ENCODE data around the gene C17orf107. TPM values are rescaled to one million over a fixed set of nuclear protein-coding genes. Genes with fewer than 3 reads are reported as not detected.
"Not testable (repeated sequence)": the region's sequence is repeated elsewhere in the genome, so short reads cannot be mapped to it uniquely, and the experiment has no call there.

Gene C17orf107
- total and polyA plus RNA-seq, 5 donors from 2014 or later: 1.1 to 45.6 (median 1.3) TPM

DNA sequence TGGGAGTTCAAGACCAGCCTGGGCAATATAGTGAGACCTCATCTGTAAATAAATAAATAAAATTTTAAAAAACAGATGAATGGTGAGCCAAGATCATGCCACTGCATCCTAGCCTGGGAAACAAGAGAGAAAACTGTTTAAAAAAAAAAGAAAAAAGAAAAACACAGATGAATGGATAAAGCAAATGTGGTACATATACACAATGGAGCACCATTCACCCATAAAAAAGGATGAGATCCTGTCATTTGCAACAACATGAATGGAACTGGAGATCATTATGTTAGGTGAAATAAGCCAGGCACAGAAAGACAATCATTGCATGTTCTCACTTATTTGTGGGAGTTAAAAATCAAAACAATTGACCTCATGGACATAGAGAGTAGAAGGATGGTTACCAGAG lies 7.3 kb downstream of the C17orf107 start:
- not testable (repeated sequence) for ATAC-seq (ENCODE audit: low read depth in 2 of 2); H3K9me3 ChIP-seq (ENCODE audit: control insufficient read depth in 2 of 2, low read length in 2 of 2); H3K27ac ChIP-seq (ENCODE audit: insufficient read depth, low read length, poor library complexity, severe bottlenecking); H3K36me3 ChIP-seq (ENCODE audit: control insufficient read depth, insufficient read depth, low read length); H3K9me3 Mint-ChIP-seq; H3K27me3 ChIP-seq (ENCODE audit: control insufficient read depth, insufficient read depth, low read length); DNase-seq; H3K4me3 ChIP-seq (ENCODE audit: low read depth, low read length); H3K4me3 Mint-ChIP-seq; H3K36me3 Mint-ChIP-seq
- peak overlapping the region in 1 of 3 donors; percentile 5 for H3K27ac Mint-ChIP-seq
- H3K4me1 Mint-ChIP-seq: peaks cover 0 to 22% (median 15%) of the 10 kb centered on the region in 4 donors
- H3K4me1 ChIP-seq (ENCODE audit: control insufficient read depth, insufficient read depth, low read length, poor library complexity, severe bottlenecking): peaks cover 28% of the 10 kb centered on the region
- peaks cover 12% of the 10 kb centered on the region for H3K27me3 Mint-ChIP-seq

GRCh38 chr17:4908301-4908700 lies 9.0 kb downstream of the C17orf107 start:
- H3K4me3 Mint-ChIP-seq: no peak overlapping the region
- H3K4me1 ChIP-seq (ENCODE audit: control insufficient read depth, insufficient read depth, low read length, poor library complexity, severe bottlenecking): peaks cover 17% of the 10 kb centered on the region
- peaks cover 11% of the 10 kb centered on the region for H3K27me3 Mint-ChIP-seq
- no peaks in the 10 kb centered on the region for H3K36me3 ChIP-seq (ENCODE audit: control insufficient read depth, insufficient read depth, low read length)
- peak in 1 of 3 donors; percentile 58 for DNase-seq
- H3K9me3 ChIP-seq (ENCODE audit: control insufficient read depth in 2 of 2, low read length in 2 of 2): no peaks in the 10 kb centered on the region
- no peak overlapping the region for H3K4me3 ChIP-seq (ENCODE audit: low read depth, low read length)
- ATAC-seq (ENCODE audit: low read depth in 2 of 2): no peak
- no peaks in the 10 kb centered on the region for H3K36me3 Mint-ChIP-seq
- H3K27me3 ChIP-seq (ENCODE audit: control insufficient read depth, insufficient read depth, low read length): no peaks in the 10 kb centered on the region
- peaks cover 0 to 9% (median 5%) of the 10 kb centered on the region in 4 donors for H3K4me1 Mint-ChIP-seq
- H3K9me3 Mint-ChIP-seq: no peaks in the 10 kb centered on the region
- no peak overlapping the region for H3K27ac Mint-ChIP-seq
- no peak overlapping the region for H3K27ac ChIP-seq (ENCODE audit: insufficient read depth, low read length, poor library complexity, severe bottlenecking)

GRCh38 chr17:4908711-4909496 lies 9.6 kb downstream of the C17orf107 start:
- Mint-ChIP-seq H3K27me3 (peaks cover 5% of the 10 kb centered on the region), H3K4me1 (peaks cover 0 to 4% (median 1%) of the 10 kb centered on the region in 4 donors), H3K36me3 (no peaks in the 10 kb centered on the region), H3K4me3 (no peak overlapping the region), H3K9me3 (no peaks in the 10 kb centered on the region), H3K27ac (no peak overlapping the region)
- DNase-seq: peak; percentile 55 to 94 (median 77)
- Histone ChIP-seq H3K4me1 (ENCODE audit: control insufficient read depth, insufficient read depth, low read length, poor library complexity, severe bottlenecking) (peaks cover 13% of the 10 kb centered on the region), H3K4me3 (ENCODE audit: low read depth, low read length) (no peak overlapping the region), H3K27ac (ENCODE audit: insufficient read depth, low read length, poor library complexity, severe bottlenecking) (no peak overlapping the region), H3K27me3 (ENCODE audit: control insufficient read depth, insufficient read depth, low read length) (no peaks in the 10 kb centered on the region), H3K9me3 (ENCODE audit: control insufficient read depth in 2 of 2, low read length in 2 of 2) (no peaks in the 10 kb centered on the region), H3K36me3 (ENCODE audit: control insufficient read depth, insufficient read depth, low read length) (no peaks in the 10 kb centered on the region)
- ATAC-seq (ENCODE audit: low read depth in 2 of 2): peak; percentile 89 to 96

- Histone ChIP-seq H3K36me3 (ENCODE audit: control insufficient read depth, insufficient read depth, low read length) (no peaks in the 10 kb centered on the region), H3K4me1 (ENCODE audit: control insufficient read depth, insufficient read depth, low read length, poor library complexity, severe bottlenecking) (peaks cover 4% of the 10 kb centered on the region), H3K27me3 (ENCODE audit: control insufficient read depth, insufficient read depth, low read length) (no peaks in the 10 kb centered on the region), H3K4me3 (ENCODE audit: low read depth, low read length) (no peak overlapping the region), H3K27ac (ENCODE audit: insufficient read depth, low read length, poor library complexity, severe bottlenecking) (no peak overlapping the region), H3K9me3 (ENCODE audit: control insufficient read depth in 2 of 2, low read length in 2 of 2) (no peaks in the 10 kb centered on the region)
- H3K36me3 Mint-ChIP-seq: no peaks in the 10 kb centered on the region
- no peak overlapping the region for H3K27ac Mint-ChIP-seq
- H3K4me3 Mint-ChIP-seq: no peak overlapping the region
- H3K9me3 Mint-ChIP-seq: no peaks in the 10 kb centered on the region
- H3K27me3 Mint-ChIP-seq: no peaks in the 10 kb centered on the region
- ATAC-seq (ENCODE audit: low read depth in 2 of 2) (no peak), DNase-seq (no peak)
- peaks cover 0 to 4% (median 0%) of the 10 kb centered on the region in 4 donors for H3K4me1 Mint-ChIP-seq
Measured at GRCh38 chr17:4913994-4914393, 14.7 kb downstream of the C17orf107 start.

- not testable (repeated sequence) for H3K4me3 Mint-ChIP-seq; H3K27me3 ChIP-seq (ENCODE audit: control insufficient read depth, insufficient read depth, low read length); H3K27ac Mint-ChIP-seq; H3K36me3 Mint-ChIP-seq; H3K9me3 ChIP-seq (ENCODE audit: control insufficient read depth in 2 of 2, low read length in 2 of 2); H3K4me1 Mint-ChIP-seq; H3K4me1 ChIP-seq (ENCODE audit: control insufficient read depth, insufficient read depth, low read length, poor library complexity, severe bottlenecking); DNase-seq; H3K4me3 ChIP-seq (ENCODE audit: low read depth, low read length); ATAC-seq (ENCODE audit: low read depth in 2 of 2); H3K9me3 Mint-ChIP-seq; H3K27ac ChIP-seq (ENCODE audit: insufficient read depth, low read length, poor library complexity, severe bottlenecking); H3K27me3 Mint-ChIP-seq; H3K36me3 ChIP-seq (ENCODE audit: control insufficient read depth, insufficient read depth, low read length)
Measured at GRCh38 chr17:4914551-4914950, 15.2 kb downstream of the C17orf107 start.

DNA sequence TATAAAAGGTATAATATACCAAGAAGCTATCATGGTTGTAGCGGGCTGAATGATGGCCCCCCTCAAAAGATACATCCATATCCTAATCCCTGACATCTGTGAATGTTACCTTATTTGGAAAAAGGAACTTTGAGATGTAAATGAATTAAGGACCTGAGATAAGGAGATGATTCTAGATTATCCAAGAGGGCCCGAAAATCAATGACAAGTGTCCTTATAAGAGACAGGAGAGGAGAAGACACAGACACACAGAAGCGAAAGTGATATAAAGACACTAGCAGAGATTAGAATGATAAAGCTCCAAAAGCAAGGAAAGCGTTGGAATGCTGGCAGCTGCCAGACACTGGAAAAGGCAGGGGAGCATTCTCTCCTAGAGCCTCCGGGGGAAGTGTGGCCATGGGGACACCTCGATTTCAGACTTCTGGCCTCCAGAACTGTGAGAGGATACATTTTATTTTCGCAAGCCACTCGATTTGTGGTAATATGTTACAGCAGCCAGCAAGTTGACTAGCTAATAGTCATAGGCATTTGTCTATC lies 20.2 kb downstream of the C17orf107 start:
- Histone ChIP-seq H3K4me1 (ENCODE audit: control insufficient read depth, insufficient read depth, low read length, poor library complexity, severe bottlenecking) (no peaks in the 10 kb centered on the region), H3K27ac (ENCODE audit: insufficient read depth, low read length, poor library complexity, severe bottlenecking) (no peak overlapping the region), H3K9me3 (ENCODE audit: control insufficient read depth in 2 of 2, low read length in 2 of 2) (no peaks in the 10 kb centered on the region), H3K4me3 (ENCODE audit: low read depth, low read length) (no peak overlapping the region), H3K36me3 (ENCODE audit: control insufficient read depth, insufficient read depth, low read length) (no peaks in the 10 kb centered on the region), H3K27me3 (ENCODE audit: control insufficient read depth, insufficient read depth, low read length) (no peaks in the 10 kb centered on the region)
- Mint-ChIP-seq H3K36me3 (no peaks in the 10 kb centered on the region), H3K27ac (no peak overlapping the region), H3K4me3 (no peak overlapping the region), H3K27me3 (no peaks in the 10 kb centered on the region), H3K9me3 (no peaks in the 10 kb centered on the region), H3K4me1 (no peaks in the 10 kb centered on the region)
- no peak for ATAC-seq (ENCODE audit: low read depth in 2 of 2)
- no peak for DNase-seq

DNA sequence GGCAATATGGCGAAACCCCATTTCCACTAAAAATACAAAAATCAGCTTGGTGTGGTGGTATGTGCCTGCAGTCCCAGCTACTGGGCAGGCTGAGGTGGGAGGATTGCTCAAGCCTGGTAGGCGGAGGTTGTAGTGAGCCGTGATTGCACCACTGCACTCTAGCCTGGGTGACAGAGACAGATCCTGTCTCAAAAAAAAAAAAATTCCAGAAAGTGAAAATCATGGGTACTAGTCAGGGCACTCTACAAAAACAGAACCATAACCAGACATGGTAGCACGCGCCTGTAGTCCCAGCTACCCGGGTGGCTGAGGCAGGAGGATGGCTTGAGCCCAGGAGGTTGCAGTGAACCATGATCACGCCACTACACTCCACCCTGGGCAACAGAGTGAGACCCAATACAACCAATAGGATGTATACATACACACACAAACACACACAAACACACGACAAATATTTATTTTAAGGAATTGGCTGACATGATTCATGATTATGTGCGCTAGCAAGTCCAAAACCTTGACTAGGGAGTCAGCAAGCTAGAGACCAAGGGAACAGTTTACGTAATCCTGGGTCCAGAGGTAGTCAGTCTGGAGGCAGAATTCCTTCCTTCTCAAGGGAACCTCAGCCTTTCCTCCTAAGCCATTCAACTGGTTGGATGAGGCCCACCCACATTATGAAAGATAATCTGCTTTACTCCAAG lies 21.2 kb downstream of the C17orf107 start:
- ATAC-seq (ENCODE audit: low read depth in 2 of 2) (no peak), DNase-seq (no peak)
- H3K36me3 ChIP-seq (ENCODE audit: control insufficient read depth, insufficient read depth, low read length): no peaks in the 10 kb centered on the region
- no peak overlapping the region for H3K4me3 ChIP-seq (ENCODE audit: low read depth, low read length)
- no peak overlapping the region for H3K27ac ChIP-seq (ENCODE audit: insufficient read depth, low read length, poor library complexity, severe bottlenecking)
- no peaks in the 10 kb centered on the region for H3K27me3 Mint-ChIP-seq
- H3K4me1 ChIP-seq (ENCODE audit: control insufficient read depth, insufficient read depth, low read length, poor library complexity, severe bottlenecking): no peaks in the 10 kb centered on the region
- H3K4me1 Mint-ChIP-seq: no peaks in the 10 kb centered on the region
- H3K27ac Mint-ChIP-seq: peak overlapping the region in 1 of 3 donors; percentile 29
- no peaks in the 10 kb centered on the region for H3K27me3 ChIP-seq (ENCODE audit: control insufficient read depth, insufficient read depth, low read length)
- H3K36me3 Mint-ChIP-seq: no peaks in the 10 kb centered on the region
- no peak overlapping the region for H3K4me3 Mint-ChIP-seq
- H3K9me3 ChIP-seq (ENCODE audit: control insufficient read depth in 2 of 2, low read length in 2 of 2): no peaks in the 10 kb centered on the region
- H3K9me3 Mint-ChIP-seq: no peaks in the 10 kb centered on the region
